ENCODE measurements around the gene TBX15. TPM values are rescaled to one million over a fixed set of nuclear protein-coding genes. Genes with fewer than 3 reads are reported as not detected.

Gene TBX15
- total and polyA plus RNA-seq, 9 of the 15 experiments (the other 6 are each of a cell fraction or from before 2014, with no cell fraction given) = 0.03 to 3.4 (median 2.3) TPM

- TF ChIP-seq TEAD1 (CRISPR knock-in tag; IDR thresholded peaks at IDR 0.05) (peak in 1 of 2 experiments; percentile 28; a peak in 1 of 4 replicates), THRB (CRISPR knock-in tag; conservative IDR thresholded peaks at IDR 0.05) (0 out of 2 replicates have a peak, but pooled peaks have one; percentile 34), L3MBTL2 (IDR thresholded peaks at IDR 0.05) (peak; percentile 98), HDGF (IDR thresholded peaks at IDR 0.05) (no peak), ZNF512 (tag; IDR thresholded peaks at IDR 0.05) (no peak), BRCA1 (IDR thresholded peaks at IDR 0.05) (no peak), BRCA1 (CRISPR knock-in tag; IDR thresholded peaks at IDR 0.05) (no peak), TCFL5 (CRISPR knock-in tag; conservative IDR thresholded peaks at IDR 0.05) (0 out of 2 replicates have a peak, but pooled peaks have one; percentile 16), ZNF717 (CRISPR knock-in tag; IDR thresholded peaks at IDR 0.05) (no peak), MNT (conservative IDR thresholded peaks at IDR 0.05) (peak; percentile 18 to 37; a peak in 2 of 4 replicates), TEAD4 (IDR thresholded peaks at IDR 0.05; ENCODE audit: low read length) (peak; percentile 45; the same call in 1 of the 2 replicates), TEAD4 (CRISPR knock-in tag; IDR thresholded peaks at IDR 0.05; ENCODE audit: borderline replicate concordance) (no peak), DNMT1 (IDR thresholded peaks at IDR 0.05) (no peak), TEAD2 (tag; IDR thresholded peaks at IDR 0.05) (no peak), ZBTB5 (IDR thresholded peaks at IDR 0.05) (no peak), ATF1 (CRISPR knock-in tag; IDR thresholded peaks at IDR 0.05) (no peak), ATF1 (tag; IDR thresholded peaks at IDR 0.05) (peak; percentile 49), ZNF121 (CRISPR knock-in tag; conservative IDR thresholded peaks at IDR 0.05) (no peak), EP400 (IDR thresholded peaks at IDR 0.05) (peak; percentile 89), ZNF3 (CRISPR knock-in tag; IDR thresholded peaks at IDR 0.05) (no peak), TRIM28 (IDR thresholded peaks at IDR 0.05) (no peak; the same call in 1 of the 2 replicates)
Observed at GRCh38 chr1:118963456-118964430, 24.4 kb downstream of the TBX15 start (continued).
